WTC11 (cell line): ENCODE results near the gene EXOC4. TPM values are rescaled to one million over a fixed set of nuclear protein-coding genes. Genes with fewer than 3 reads are reported as not detected.

ENCODE experiments used
- ATAC-seq: fragments of 200-7000 bp; cut with Tn5 transposase; 2 replicates; pipeline ENCODE4 v1.10.0; 2021; ENCODE audit warnings: mild to moderate bottlenecking, moderate library complexity
- CTCF ChIA-PET: fragments of 300-600 bp; sonication (Branson Sonifier 250); formaldehyde crosslinking; loops from one replicate; lab custom pipeline; 2021; ENCODE audit warnings: antibody characterized with exemption; lab: Charles Lee
- POLR2A ChIA-PET: fragments of 350-600 bp; sonication (Branson Sonifier 250); formaldehyde crosslinking; loops from one replicate; lab custom pipeline; 2021; ENCODE audit warnings: antibody characterized with exemption; lab: Charles Lee
- DNase-seq: peaks from one replicate; pipeline ENCODE4 v3.0.0; 2021; ENCODE audit warnings: low spot score
- H3K27ac Mint-ChIP-seq: 2 replicates; pipeline ENCODE4 v1.8.0; 2021; ENCODE audit warnings: mixed read lengths
- H3K27me3 Mint-ChIP-seq: 2 replicates; pipeline ENCODE4 v1.8.0; 2021; ENCODE audit warnings: low read depth, mild to moderate bottlenecking, moderate library complexity, mixed read lengths
- H3K36me3 Mint-ChIP-seq: 2 replicates; pipeline ENCODE4 v1.8.0; 2021; ENCODE audit warnings: mixed read lengths
- H3K4me1 Mint-ChIP-seq: 2 replicates; pipeline ENCODE4 v1.8.0; 2022; ENCODE audit warnings: mixed read lengths
- H3K4me3 Mint-ChIP-seq: 2 replicates; pipeline ENCODE4 v1.8.0; 2021; ENCODE audit warnings: mild to moderate bottlenecking, moderate library complexity, mixed read lengths
- H3K9me3 Mint-ChIP-seq: 2 replicates; pipeline ENCODE4 v1.8.0; 2021; ENCODE audit warnings: mixed read lengths
- ATF3 ChIP-seq: sonication (generic); formaldehyde crosslinking; conservative IDR thresholded peaks from 2 replicates; pipeline ENCODE4 v1.8.1; 2022; ENCODE audit warnings: mild to moderate bottlenecking, missing genetic modification reagents
- HMGA2 ChIP-seq: fragments of 250-450 bp; sonication (Bioruptor Pico); IDR thresholded peaks from 2 replicates; pipeline ENCODE4 v1.4.0; 2021; ENCODE audit warnings: mild to moderate bottlenecking, moderate library complexity
- IRF2 ChIP-seq: sonication (generic); formaldehyde crosslinking; IDR thresholded peaks from 2 replicates; pipeline ENCODE4 v1.8.0; 2022; ENCODE audit warnings: low read depth, missing genetic modification reagents, borderline replicate concordance
- MAX ChIP-seq: sonication (generic); formaldehyde crosslinking; IDR thresholded peaks from 2 replicates; pipeline ENCODE4 v1.8.0; 2022; ENCODE audit warnings: mild to moderate bottlenecking, missing genetic modification reagents
- MLX ChIP-seq: sonication (generic); formaldehyde crosslinking; IDR thresholded peaks from 2 replicates; pipeline ENCODE4 v1.8.1; 2023; ENCODE audit warnings: mild to moderate bottlenecking, missing genetic modification reagents, moderate library complexity
- NR2C2 ChIP-seq: sonication (generic); formaldehyde crosslinking; IDR thresholded peaks from 2 replicates; pipeline ENCODE4 v1.8.0; 2022; ENCODE audit warnings: mild to moderate bottlenecking, missing genetic modification reagents
- PREB ChIP-seq: sonication (generic); formaldehyde crosslinking; IDR thresholded peaks from 2 replicates; pipeline ENCODE4 v1.8.1; 2022; ENCODE audit warnings: mild to moderate bottlenecking, missing genetic modification reagents, moderate library complexity, borderline replicate concordance
- SMAD4 ChIP-seq: sonication (generic); formaldehyde crosslinking; IDR thresholded peaks from 2 replicates; pipeline ENCODE4 v1.8.0; 2022; ENCODE audit warnings: mild to moderate bottlenecking, missing genetic modification reagents
- STAT6 ChIP-seq: sonication (generic); formaldehyde crosslinking; conservative IDR thresholded peaks from 2 replicates; pipeline ENCODE4 v1.8.1; 2023; ENCODE audit warnings: mild to moderate bottlenecking, low read depth, missing genetic modification reagents, moderate library complexity
- ZBTB43 ChIP-seq: sonication (generic); formaldehyde crosslinking; IDR thresholded peaks from 2 replicates; pipeline ENCODE4 v1.8.1; 2023; ENCODE audit warnings: mild to moderate bottlenecking, missing genetic modification reagents
- ZMAT4 ChIP-seq: fragments of 250-450 bp; sonication (Bioruptor Pico); IDR thresholded peaks from 2 replicates; pipeline ENCODE4 v1.9.0; 2021; ENCODE audit warnings: mild to moderate bottlenecking
- ZNF219 ChIP-seq: sonication (generic); formaldehyde crosslinking; IDR thresholded peaks from 2 replicates; pipeline ENCODE4 v1.8.0; 2023; ENCODE audit warnings: missing genetic modification reagents, mild to moderate bottlenecking, borderline replicate concordance
- ZNF416 ChIP-seq: fragments of 250-450 bp; sonication (Bioruptor Pico); IDR thresholded peaks from 2 replicates; pipeline ENCODE4 v1.9.0; 2021; ENCODE audit warnings: mild to moderate bottlenecking, inconsistent platforms
- ZNF423 ChIP-seq: fragments of 250-450 bp; sonication (Bioruptor Pico); IDR thresholded peaks from 2 replicates; pipeline ENCODE4 v2.1.2; 2022; ENCODE audit warnings: mild to moderate bottlenecking, moderate library complexity
- total RNA-seq: library from RNA; stranded (reverse); gene quantifications from 3 replicates; pipeline ENCODE4 v1.2.3, GENCODE V29; 2021

Gene EXOC4
- total RNA-seq, 1 experiment from 2014 or later: 62.0 TPM

- peaks cover 3% of the 10 kb centered on the region; the same call in 1 of the 2 replicates for H3K9me3 Mint-ChIP-seq
- TF ChIP-seq ATF3 (CRISPR knock-in tag) (no peak), ZNF416 (CRISPR knock-in tag) (no peak), HMGA2 (CRISPR knock-in tag) (no peak), ZBTB43 (no peak), ZNF219 (CRISPR knock-in tag) (no peak), STAT6 (CRISPR knock-in tag) (no peak), NR2C2 (no peak), MLX (CRISPR knock-in tag) (no peak), SMAD4 (no peak), ZNF423 (no peak), ZMAT4 (CRISPR knock-in tag) (no peak)
- no peak for DNase-seq
- H3K27ac Mint-ChIP-seq: no peak overlapping the region
- CTCF ChIA-PET: no interaction called here
- POLR2A ChIA-PET: interaction anchor here (0.6 kb wide), 1 partner anchor 357 kb away, joined by 6 read pairs; no protein-coding TSS in a partner anchor
- no peaks in the 10 kb centered on the region for H3K27me3 Mint-ChIP-seq
- no peak overlapping the region for H3K4me3 Mint-ChIP-seq
- H3K4me1 Mint-ChIP-seq: no peaks in the 10 kb centered on the region; the same call in 1 of the 2 replicates
- 0 out of 2 replicates have a peak, but pooled peaks cover 2% of the 10 kb centered on the region for H3K36me3 Mint-ChIP-seq
- ATAC-seq: no peak
Measured at GRCh38 chr7:133491201-133491691, 238.4 kb downstream of the EXOC4 start.

GRCh38 chr7:133491846-133492652, 239.2 kb downstream of the EXOC4 start:
- H3K9me3 Mint-ChIP-seq: peaks cover 8% of the 10 kb centered on the region; the same call in 1 of the 2 replicates

More at GRCh38 chr7:133491846-133492652, 239.2 kb downstream of the EXOC4 start:
- Mint-ChIP-seq H3K27ac (no peak overlapping the region), H3K36me3 (0 out of 2 replicates have a peak, but pooled peaks cover 2% of the 10 kb centered on the region), H3K4me1 (no peaks in the 10 kb centered on the region; the same call in 1 of the 2 replicates), H3K4me3 (no peak overlapping the region), H3K27me3 (no peaks in the 10 kb centered on the region)
- ChIA-PET POLR2A (no interaction called here), CTCF (no interaction called here)
- TF ChIP-seq MAX (CRISPR knock-in tag) (no peak), IRF2 (CRISPR knock-in tag) (no peak), PREB (CRISPR knock-in tag) (no peak)
- ATAC-seq: no peak
- DNase-seq: no peak
